ENCODE results near the gene CRACDL. TPM values are rescaled to one million over a fixed set of nuclear protein-coding genes. Genes with fewer than 3 reads are reported as not detected.

Gene CRACDL
- total RNA-seq, 4 donors from 2014 or later, result 10.9 to 22.6 (median 14.0) TPM

DNA sequence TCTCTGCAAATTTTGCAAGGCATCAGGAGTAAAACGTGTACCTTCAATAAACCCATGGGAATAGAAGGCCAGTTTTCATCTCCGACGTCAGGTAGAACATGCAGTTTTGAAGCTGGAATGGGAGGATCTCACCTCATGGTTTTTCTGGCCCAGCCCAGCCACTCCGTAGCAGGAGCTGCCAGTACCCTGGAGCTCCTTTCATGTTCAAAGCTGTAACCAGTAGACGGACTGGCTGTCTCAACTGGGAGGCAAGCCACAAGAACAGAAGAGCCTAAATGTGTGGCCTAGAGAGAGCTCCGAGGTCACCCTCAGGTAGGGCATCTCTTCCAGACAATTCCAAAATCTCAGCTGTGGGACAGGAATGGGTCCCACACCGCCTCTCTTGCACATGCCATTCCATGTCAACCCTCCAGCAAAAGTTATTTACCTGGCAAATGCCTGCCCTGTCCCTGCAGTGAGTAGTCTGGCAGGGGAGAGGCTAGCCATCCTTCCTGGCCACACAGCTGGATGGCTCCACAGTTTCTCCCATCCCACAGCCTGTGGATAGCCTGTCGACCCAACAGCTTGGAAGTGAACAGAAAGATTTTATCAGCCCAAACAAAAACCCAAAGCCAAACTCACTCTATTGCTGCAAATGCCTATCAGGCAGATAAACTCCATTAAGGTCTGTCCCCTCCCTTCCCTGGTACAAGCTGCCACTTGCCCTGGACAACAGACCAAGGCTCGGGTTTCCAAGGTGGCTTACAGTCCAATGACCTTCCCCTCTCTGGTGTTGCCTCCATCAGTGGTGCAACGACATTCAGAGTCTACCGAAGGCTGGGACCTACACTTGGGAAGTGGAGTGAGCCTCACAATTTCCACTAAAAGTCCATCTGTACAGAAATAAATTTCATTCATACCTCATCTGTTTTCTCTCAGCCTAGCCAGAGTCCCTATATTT is 27.8 kb downstream of the CRACDL start:
- intact Hi-C loops (cut with DNase I; ENCODE audit: low total_unique reads), result no loop called here
- 47 to 56% methylated on average over 11 of the region's 11 CpGs for WGBS, 2 donors

DNA sequence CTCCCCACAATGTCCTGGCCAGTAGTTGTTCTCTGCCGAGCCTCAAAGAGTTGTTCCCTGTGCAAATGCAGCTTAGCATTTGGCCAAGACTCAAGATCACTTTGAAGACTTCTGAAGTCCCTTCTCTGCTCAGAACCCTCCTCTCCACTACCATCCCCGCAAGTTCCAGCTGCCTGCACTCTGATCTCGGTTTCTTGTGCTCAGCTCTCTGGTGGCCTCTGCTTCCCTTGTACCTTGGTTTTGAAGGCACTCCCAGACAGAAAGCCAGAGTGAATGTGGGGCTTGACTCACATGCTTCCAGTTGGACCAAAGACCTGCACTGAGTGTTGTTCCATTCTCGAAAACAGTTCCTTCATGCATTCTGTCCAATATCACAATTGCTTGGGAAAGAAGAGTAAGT is 28.6 kb downstream of the CRACDL start:
- TF ChIP-seq, protein P1, sequence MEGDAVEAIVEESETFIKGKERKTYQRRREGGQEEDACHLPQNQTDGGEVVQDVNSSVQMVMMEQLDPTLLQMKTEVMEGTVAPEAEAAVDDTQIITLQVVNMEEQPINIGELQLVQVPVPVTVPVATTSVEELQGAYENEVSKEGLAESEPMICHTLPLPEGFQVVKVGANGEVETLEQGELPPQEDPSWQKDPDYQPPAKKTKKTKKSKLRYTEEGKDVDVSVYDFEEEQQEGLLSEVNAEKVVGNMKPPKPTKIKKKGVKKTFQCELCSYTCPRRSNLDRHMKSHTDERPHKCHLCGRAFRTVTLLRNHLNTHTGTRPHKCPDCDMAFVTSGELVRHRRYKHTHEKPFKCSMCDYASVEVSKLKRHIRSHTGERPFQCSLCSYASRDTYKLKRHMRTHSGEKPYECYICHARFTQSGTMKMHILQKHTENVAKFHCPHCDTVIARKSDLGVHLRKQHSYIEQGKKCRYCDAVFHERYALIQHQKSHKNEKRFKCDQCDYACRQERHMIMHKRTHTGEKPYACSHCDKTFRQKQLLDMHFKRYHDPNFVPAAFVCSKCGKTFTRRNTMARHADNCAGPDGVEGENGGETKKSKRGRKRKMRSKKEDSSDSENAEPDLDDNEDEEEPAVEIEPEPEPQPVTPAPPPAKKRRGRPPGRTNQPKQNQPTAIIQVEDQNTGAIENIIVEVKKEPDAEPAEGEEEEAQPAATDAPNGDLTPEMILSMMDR (IDR thresholded peaks at IDR 0.05), result no peak
- no peak for TF ChIP-seq POLR2A (IDR thresholded peaks at IDR 0.05)
- no peak overlapping the region for H3K4me3 ChIP-seq (ENCODE audit: low read depth, poor library complexity, severe bottlenecking)
- WGBS, 2 donors, result 90 to 93% methylated on average over 4 of the region's 4 CpGs
- DNase-seq (ENCODE audit: low spot score in 2 of 2), result peak in 1 of 2 donors; percentile 46
- intact Hi-C loops (cut with DNase I; ENCODE audit: low total_unique reads), result no loop called here

More for the DNA sequence above, 27.8 kb downstream of the CRACDL start:
- no peak overlapping the region for H3K4me3 ChIP-seq (ENCODE audit: low read depth, poor library complexity, severe bottlenecking)
- peak in 1 of 2 donors; percentile 67 for DNase-seq (ENCODE audit: low spot score in 2 of 2)
- no peak for TF ChIP-seq POLR2A (IDR thresholded peaks at IDR 0.05)
- TF ChIP-seq, protein P1 (IDR thresholded peaks at IDR 0.05), result no peak

DNA sequence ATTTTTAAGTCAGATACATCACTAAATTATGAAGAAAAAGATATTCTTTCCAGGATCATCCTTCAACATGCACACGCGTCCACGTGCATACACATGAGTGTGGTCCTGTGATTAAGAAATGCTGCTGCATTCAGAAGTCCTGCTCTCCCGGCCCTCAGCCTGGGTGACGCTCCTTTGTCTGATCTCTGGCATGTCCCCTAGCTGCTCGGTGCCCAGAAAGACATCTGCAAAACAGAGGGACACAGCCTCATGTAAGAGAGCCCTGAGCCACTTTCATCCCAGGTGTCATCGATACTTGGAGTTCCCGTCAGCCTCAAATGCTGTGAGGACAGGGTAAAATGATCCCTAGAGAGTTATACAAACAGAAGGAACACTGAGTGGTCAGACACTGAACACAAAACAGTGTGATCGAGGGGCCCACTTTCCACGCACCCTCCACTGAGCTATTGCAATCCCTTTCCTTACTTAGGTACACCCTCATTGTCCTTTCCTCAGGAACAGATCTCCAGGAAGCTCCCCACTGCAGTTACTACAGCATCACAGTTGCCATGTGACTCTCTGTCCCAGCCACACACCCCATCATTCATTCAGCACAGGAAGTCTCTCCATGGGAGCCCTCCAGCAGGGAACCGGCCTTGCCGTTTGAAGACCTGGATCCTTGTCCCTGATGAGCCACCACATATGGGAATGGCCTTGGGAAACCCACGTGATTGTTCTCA is 32.1 kb downstream of the CRACDL start:
- H3K4me3 ChIP-seq (ENCODE audit: low read depth, poor library complexity, severe bottlenecking), result no peak overlapping the region
- intact Hi-C loops (cut with DNase I; ENCODE audit: low total_unique reads), result no loop called here
- 71 to 74% methylated on average over 13 of the region's 13 CpGs for WGBS, 2 donors
- TF ChIP-seq, protein P1 (IDR thresholded peaks at IDR 0.05), result no peak
- TF ChIP-seq POLR2A (IDR thresholded peaks at IDR 0.05), result no peak
- DNase-seq (ENCODE audit: low spot score in 2 of 2), result peak in 1 of 2 donors; percentile 58

DNA sequence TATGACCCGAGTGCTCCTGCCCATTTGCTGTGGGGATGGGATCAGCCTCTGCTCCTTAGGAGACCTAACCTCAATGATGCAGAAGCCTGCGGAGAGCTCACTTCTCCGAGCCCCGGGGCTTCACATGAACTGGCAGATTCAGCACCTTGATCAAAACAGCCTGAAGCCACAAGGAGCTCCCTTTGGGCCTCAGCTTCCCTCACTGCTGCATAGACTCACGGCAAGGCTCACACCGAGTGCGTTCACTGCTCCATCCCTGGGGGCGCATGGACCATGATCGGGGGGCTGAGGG is 33.0 kb downstream of the CRACDL start:
- H3K4me3 ChIP-seq (ENCODE audit: low read depth, poor library complexity, severe bottlenecking), result no peak overlapping the region
- no peak for TF ChIP-seq POLR2A (IDR thresholded peaks at IDR 0.05)
- TF ChIP-seq, protein P1 (IDR thresholded peaks at IDR 0.05), result no peak
- peak in 1 of 2 donors; percentile 65 for DNase-seq (ENCODE audit: low spot score in 2 of 2)
- WGBS, 2 donors, result 87% methylated on average over 9 of the region's 9 CpGs
- intact Hi-C loops (cut with DNase I; ENCODE audit: low total_unique reads), result no loop called here

DNA sequence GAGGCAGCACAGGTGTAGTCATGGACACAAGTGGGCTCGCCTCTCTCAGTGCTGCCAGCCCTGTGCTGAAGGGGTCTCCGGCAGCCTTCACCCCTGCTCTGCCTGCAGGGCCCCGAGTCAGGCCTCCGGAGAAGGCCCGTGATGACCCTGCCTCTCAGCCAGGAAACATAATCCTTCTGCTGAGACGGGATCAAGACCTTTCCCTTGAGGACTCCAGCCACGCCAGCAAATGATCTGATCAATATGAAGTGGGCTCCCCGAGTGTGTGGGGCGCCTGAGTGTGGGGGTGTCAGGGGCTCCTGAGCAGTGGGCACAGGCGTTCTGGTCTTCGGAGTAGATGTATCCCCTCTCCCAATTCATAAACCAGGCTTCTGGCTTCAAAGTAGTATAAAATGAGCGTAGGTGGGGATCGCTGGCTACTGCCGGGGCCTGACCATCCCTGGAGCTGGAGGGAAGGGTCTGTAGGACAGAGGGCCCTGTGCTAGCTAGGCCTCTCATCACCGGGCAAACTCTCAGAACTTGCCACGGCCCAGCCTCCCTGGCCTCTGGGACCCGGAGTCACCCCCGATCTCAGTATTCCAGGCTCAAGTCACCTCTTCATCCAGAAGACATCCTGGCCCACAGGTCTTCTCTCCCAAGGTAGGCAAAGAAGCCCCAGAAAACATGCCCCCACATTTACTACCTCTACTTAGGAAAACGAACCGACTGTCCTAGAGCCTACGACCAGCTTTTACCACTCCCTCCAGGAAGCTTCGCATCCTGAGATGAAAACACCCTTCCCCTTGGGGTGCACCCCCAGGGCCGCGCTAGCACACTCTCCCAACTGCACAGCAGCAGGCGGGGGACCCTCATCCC is 33.6 kb downstream of the CRACDL start:
- TF ChIP-seq POLR2A (IDR thresholded peaks at IDR 0.05), result no peak
- TF ChIP-seq, protein P1 (IDR thresholded peaks at IDR 0.05), result no peak
- intact Hi-C loops (cut with DNase I; ENCODE audit: low total_unique reads), result no loop called here
- H3K4me3 ChIP-seq (ENCODE audit: low read depth, poor library complexity, severe bottlenecking), result no peak overlapping the region
- peak in 1 of 2 donors; percentile 65 for DNase-seq (ENCODE audit: low spot score in 2 of 2)
- WGBS, 2 donors, result 87 to 88% methylated on average over 25 of the region's 25 CpGs
